Activated T-cell treated with anti-CD3 and anti-CD28 coated beads for 1 hour (primary cell): ENCODE measurements around the gene CEP128.

Experiments used
- DNase-seq: peaks from one replicate; pipeline ENCODE4 v3.0.0-alpha.2; 2020; ENCODE audit warnings: low read depth

Gene CEP128

GRCh38 chr14:80901260-80901659 is 40.3 kb downstream of the CEP128 start:
- DNase-seq, result no peak

GRCh38 chr14:80872645-80873044 is 68.9 kb downstream of the CEP128 start:
- DNase-seq, result no peak

GRCh38 chr14:80868260-80868659 is 73.3 kb downstream of the CEP128 start:
- no peak for DNase-seq

DNA sequence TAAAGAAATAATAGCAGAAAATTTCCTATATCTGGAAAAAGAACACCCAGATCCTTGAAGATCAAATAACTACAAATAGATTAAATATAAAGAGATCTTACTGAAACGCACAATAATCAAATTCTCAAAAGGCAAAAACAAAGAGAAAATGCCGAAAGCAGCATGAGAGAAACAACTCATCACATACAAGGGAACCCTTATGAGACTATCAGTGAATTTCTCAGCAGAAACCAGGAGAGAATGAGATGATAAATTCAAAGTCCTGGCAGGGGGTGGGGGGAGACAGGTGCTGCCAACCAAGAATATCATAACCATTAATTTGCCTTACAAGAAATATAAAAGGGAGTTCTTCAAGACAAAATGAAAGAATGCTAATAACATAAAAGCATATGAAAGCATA is 73.7 kb downstream of the CEP128 start:
- DNase-seq, result no peak

GRCh38 chr14:80867091-80867490 is 74.4 kb downstream of the CEP128 start:
- no peak for DNase-seq

DNA sequence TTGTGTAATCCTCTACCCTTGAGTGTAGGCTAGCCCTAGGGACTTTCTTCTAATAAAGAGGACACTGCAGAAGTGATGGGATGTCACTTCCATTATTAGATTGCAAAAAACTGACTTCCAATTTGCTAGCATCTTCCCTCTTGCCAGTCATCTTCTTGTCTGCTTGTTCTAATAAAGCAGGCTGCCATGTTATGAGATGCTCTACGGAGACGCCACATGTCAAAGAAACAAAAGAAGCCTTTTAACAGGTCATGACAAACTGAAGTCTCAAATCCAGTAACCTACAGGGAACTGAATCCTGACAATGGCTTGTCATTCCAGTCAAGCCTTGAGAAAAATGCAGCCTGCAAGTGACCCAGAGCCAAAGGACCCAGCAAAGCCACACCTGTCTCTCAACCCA is 76.0 kb downstream of the CEP128 start:
- no peak for DNase-seq

DNA sequence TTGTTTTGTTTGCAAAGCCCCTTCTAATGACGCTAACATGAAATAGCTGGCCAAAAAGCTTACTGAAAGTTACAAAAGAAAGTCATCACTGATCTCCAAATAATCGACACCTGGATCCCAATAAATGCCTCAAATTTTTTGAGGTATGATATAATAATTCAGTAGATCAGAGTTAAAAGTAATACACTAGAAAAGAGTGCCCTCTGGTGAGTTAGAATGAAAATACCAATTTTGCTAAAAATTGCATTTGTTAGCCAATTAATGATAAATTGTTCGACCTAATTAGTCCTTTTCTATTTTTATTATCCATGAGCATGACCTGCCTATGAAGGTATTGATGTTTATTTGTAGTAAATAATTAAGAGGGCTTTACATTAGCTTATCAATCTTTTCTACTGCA is 78.6 kb downstream of the CEP128 start:
- no peak for DNase-seq

GRCh38 chr14:80862541-80862940 is 79.0 kb downstream of the CEP128 start:
- no peak for DNase-seq

GRCh38 chr14:80850197-80850814 is 91.2 kb downstream of the CEP128 start:
- DNase-seq, result no peak

DNA sequence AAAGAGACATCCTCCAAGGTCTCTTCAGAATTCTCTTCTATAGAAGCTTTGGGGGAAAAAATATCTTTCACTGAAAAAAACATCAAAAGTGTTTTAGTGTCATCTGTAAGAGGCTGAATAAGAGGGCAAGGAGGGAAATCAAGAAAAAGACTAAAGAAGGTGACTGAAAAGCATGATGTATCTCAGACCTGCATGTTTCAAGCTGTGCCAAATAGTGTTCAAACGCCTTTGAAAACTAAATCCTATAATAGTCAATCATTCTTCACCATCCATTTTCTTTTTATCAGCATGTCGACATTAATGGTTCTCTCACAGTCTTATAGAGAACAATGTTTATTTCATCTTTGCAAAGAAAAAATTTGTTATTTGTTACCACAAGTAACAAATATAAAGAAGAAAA is 94.5 kb downstream of the CEP128 start:
- no peak for DNase-seq

DNA sequence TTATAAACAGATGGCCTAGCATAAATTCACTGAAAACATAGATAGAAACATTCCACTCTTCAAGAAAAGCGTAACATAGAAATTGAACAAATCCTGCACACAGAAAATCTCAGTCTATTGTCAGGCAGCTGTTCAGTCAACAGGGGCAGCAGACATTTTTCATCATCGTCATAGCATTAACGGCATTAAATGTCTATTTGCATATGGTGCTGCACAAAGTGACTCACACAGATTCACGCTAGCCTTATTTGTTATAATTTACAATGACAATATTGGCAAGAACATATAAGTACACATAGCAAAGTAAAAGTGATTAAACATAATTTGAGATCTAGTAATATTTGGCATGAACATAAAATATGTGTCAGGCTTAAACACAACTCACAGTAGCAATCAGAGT is 95.7 kb downstream of the CEP128 start:
- DNase-seq, result no peak

DNA sequence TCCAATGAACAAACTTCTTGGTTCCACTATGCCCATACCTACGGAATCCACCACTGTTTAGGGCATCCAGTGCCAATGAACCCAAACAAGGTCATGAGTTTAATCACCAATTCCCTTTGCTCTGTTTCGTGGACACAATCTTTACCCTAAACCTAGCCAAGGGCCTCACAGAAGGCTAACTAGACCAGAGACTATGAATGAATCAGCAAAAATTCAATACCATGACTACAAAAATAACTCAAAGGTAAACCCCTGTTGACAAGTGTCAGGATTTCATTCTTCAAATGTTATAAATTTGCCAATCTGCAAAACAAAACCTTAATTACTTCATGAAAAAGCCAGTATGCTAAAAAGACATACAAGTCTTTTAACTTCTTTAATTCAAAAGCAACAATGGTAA is 96.7 kb downstream of the CEP128 start:
- DNase-seq, result no peak

DNA sequence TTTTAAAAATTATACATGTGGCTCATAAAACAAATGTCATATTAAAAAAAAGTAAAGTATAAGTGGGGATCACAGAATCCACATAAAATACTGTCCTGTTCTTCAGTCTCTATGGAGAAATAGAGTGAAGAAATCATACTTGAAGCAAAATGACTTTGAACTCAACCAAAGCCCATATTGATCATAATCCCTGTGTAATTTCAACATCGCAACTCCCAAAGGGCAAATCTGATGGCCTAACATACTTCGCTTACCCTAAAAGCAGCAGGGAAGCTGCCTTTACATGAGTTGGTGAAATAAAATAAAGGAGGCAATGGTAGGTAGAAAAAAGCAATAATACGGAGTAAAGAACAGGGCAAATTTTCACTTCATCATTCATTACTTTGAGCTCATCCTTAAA is 101.8 kb downstream of the CEP128 start:
- DNase-seq, result no peak

- no peak for DNase-seq
Observed at GRCh38 chr14:80809663-80810062, 131.9 kb downstream of the CEP128 start.

- no peak for DNase-seq
Observed at GRCh38 chr14:80805136-80805535, 136.4 kb downstream of the CEP128 start.

DNA sequence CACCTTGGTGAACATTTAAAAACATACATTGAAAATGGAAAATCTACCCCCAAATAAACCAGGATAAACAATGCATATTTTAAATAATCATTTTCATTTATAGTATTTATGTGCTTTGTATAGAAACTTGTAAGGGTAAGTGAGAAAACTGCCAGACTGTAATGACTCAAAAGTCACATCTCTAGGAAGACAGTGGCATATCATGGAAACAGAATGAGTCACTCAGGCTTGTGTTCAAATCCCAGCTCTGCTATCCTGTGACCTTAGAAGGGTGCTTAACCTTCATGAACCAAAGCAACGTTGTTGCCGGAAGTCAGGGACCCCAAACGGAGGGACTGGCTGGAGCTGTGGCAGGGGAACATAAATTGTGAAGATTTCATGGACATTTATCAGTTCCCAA is 142.7 kb downstream of the CEP128 start:
- no peak for DNase-seq

DNA sequence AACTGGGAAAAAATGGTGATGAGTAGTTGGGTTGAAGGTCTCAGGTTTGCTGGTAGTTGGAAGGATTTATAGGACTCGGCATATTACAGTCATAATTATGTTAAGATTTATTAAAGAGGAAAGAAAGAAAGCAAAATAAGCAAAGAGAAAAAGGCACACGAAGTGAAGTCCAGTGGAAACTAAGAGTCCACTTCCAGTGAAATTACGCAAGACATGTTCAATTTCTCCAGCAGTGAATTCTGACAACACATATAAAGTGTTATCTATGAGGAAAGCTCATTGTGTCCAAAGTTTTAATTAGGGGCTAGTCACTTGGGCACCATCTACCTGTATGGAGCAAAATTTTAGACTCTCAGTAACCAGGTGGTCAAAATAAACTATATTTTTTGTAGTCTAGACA is 143.3 kb downstream of the CEP128 start:
- no peak for DNase-seq

DNA sequence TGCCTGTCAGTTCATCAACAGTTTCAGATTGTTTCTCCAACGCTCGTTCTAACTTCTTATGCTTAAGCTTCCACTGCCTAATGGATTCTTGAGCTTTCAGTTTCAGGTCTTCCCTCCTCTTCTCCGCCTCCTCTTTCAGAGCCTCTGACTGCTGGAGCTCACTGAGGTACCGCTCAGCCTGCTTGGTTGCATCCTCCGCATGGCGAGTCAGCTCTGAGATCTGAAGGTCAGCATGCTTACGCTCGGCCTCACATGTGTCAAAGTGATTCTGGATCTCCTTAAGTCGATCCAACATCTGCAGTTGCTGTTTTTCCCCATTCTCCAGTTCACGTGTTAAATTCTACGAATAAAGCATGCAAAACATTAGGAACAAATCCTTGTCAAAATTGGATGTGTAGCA is 148.8 kb downstream of the CEP128 start:
- DNase-seq, result no peak

GRCh38 chr14:80787876-80788275 is 153.7 kb downstream of the CEP128 start:
- DNase-seq, result no peak

DNA sequence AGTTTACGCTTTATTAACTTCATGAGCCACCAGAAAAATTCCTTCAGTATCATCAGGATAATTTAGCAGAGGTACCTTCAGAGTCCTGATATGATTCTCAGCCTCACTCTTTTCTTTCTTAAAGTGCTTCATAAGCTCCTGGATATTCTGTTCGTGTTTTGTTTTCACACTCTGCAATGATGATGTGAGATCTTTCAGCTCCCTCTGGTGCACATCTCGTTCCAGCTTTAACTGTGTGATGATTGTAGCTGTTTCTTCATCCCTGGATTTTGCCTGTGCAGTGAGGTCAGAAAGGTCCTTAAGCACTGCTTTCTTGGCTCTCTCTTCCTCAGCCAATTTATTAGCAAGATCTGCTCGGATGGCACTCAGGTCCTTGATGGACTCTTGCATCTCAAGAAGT is 156.7 kb downstream of the CEP128 start:
- DNase-seq, result no peak

DNA sequence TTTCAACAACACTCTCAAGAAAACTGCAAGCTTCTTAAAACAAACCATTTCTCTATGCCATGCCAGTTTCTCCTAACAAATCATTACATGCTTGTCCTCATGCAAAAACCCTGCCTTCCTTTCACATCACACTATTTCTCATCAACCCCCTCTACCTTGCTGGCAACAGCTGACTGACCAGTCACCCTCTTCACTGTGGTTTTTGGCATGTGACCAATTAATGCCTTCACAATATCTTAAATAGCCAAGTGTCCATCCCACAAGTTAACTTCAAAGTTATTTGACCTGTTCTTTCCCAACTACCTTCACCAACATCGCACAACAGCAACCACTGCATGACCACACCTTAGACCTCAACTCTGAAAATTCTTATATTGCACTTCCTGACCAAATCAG is 159.6 kb downstream of the CEP128 start:
- no peak for DNase-seq

- DNase-seq, result no peak
Observed at GRCh38 chr14:80780500-80780899, 161.0 kb downstream of the CEP128 start.

GRCh38 chr14:80776657-80777056 is 164.9 kb downstream of the CEP128 start:
- DNase-seq, result no peak

DNA sequence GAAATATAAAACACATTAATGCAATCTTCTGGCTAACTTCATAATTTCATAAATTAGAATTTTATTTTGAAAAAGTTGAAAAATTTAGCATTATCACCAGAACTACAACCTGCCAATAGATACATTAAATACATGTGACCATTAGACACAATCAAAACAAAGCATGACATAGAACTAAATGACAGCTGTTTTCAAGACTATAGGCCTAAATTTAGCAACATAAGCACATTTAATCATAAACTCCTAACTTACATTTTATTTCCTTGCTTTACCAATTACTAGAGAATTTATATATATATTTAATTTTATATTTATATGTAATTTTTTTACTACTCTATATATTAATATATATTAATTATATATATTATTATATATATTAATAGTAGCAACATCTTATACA is 165.4 kb downstream of the CEP128 start:
- DNase-seq, result no peak

GRCh38 chr14:80772504-80772903 is 169.0 kb downstream of the CEP128 start:
- DNase-seq, result no peak
